A549 (cell line): ENCODE results near the gene PTPRD. TPM values are rescaled to one million over a fixed set of nuclear protein-coding genes. Genes with fewer than 3 reads are reported as not detected.

ENCODE experiments used
- ATAC-seq, 2 experiments: fragments of 200-7000 bp in 1 of 2; fragments of >200 bp in 1 of 2; cut with Nextera tagmentation in 1 of 2; cut with Tn5 transposase in 1 of 2; 3 replicates each; pipeline versions ENCODE4 v1.8.0 to v1.9.1; 2018 to 2020; ENCODE audit warnings: mild to moderate bottlenecking in 1 of 2, moderate library complexity in 1 of 2
- CTCF ChIA-PET: fragments of 300-600 bp; sonication (Branson Sonifier 250); formaldehyde crosslinking; extraction: SDS; loops from one replicate; lab custom pipeline; 2021; ENCODE audit warnings: antibody characterized with exemption, inconsistent platforms; lab: Yijun Ruan, JAX
- POLR2A ChIA-PET: fragments of 350-600 bp; formaldehyde crosslinking; extraction: SDS; loops from one replicate; lab custom pipeline; 2021; ENCODE audit warnings: antibody characterized with exemption, inconsistent platforms; lab: Yijun Ruan, JAX
- DNase-seq, 2 experiments: peaks; one replicate each; pipeline versions ENCODE4 v3.0.0 to v3.0.0-alpha.2; 2011 to 2016; ENCODE audit warnings: low read depth in 1 of 2, low spot score in 1 of 2
- FAIRE-seq: peaks from 2 replicates; lab custom pipeline; 2011; peaks lifted over from hg19 to GRCh38; lab: Jason Lieb, UNC
- H3K27ac ChIP-seq, 2 experiments: fragments of >200 bp; sonication (Bioruptor Twin); formaldehyde crosslinking; 3 replicates each; pipeline ENCODE4 v1.5.1; 2016 to 2017
- H3K4me1 ChIP-seq: fragments of >200 bp; sonication (Bioruptor Twin); formaldehyde crosslinking; 3 replicates; pipeline ENCODE4 v1.6.1; 2016
- H3K4me2 ChIP-seq: fragments of >200 bp; sonication (Bioruptor Twin); formaldehyde crosslinking; 3 replicates; pipeline ENCODE4 v1.6.1; 2016
- H3K4me3 ChIP-seq: fragments of >200 bp; sonication (Bioruptor Twin); formaldehyde crosslinking; 3 replicates; pipeline ENCODE4 v1.5.1; 2016
- H3K9me3 ChIP-seq: fragments of >200 bp; sonication (Bioruptor Twin); formaldehyde crosslinking; 3 replicates; pipeline ENCODE4 v1.6.1; 2016
- ATOH8 ChIP-seq: fragments of 250-450 bp; sonication (Bioruptor Pico); IDR thresholded peaks from 2 replicates; pipeline ENCODE4 v1.5.0; 2020; ENCODE audit warnings: low read depth, mild to moderate bottlenecking, moderate library complexity
- BCL3 ChIP-seq: fragments of >200 bp; sonication (Bioruptor Twin); formaldehyde crosslinking; IDR thresholded peaks from 3 replicates; pipeline ENCODE4 v1.6.1; 2016
- CEBPB ChIP-seq, 2 experiments: fragments of >200 bp in 1 of 2; sonication (Bioruptor Twin) in 1 of 2; formaldehyde crosslinking in 1 of 2; IDR thresholded peaks; 2 replicates each; pipeline ENCODE4 v1.6.1; 2012 to 2016
- CHD2 ChIP-seq: fragments of 150-350 bp; IDR thresholded peaks from 2 replicates; pipeline ENCODE4 v1.6.1; 2014; ENCODE audit warnings: low read length; ENCODE audit not compliant: partially characterized antibody
- FOSB ChIP-seq: fragments of 250-450 bp; sonication (Bioruptor Pico); IDR thresholded peaks from 2 replicates; pipeline ENCODE4 v1.5.0; 2020; ENCODE audit warnings: mild to moderate bottlenecking, moderate library complexity
- FOXS1 ChIP-seq: fragments of 250-450 bp; sonication (Bioruptor Pico); IDR thresholded peaks from 2 replicates; pipeline ENCODE4 v1.5.0; 2020; ENCODE audit warnings: mild to moderate bottlenecking, moderate library complexity
- HEYL ChIP-seq: fragments of 250-450 bp; sonication (Bioruptor Pico); IDR thresholded peaks from 2 replicates; pipeline ENCODE4 v1.8.0; 2021; ENCODE audit warnings: mild to moderate bottlenecking, moderate library complexity
- HOXA7 ChIP-seq: fragments of 250-450 bp; sonication (Bioruptor Pico); IDR thresholded peaks from 2 replicates; pipeline ENCODE4 v1.5.0; 2020; ENCODE audit warnings: mild to moderate bottlenecking, moderate library complexity
- HOXB13 ChIP-seq: fragments of 250-450 bp; sonication (Bioruptor Pico); IDR thresholded peaks from 2 replicates; pipeline ENCODE4 v1.5.0; 2020; ENCODE audit warnings: low read depth, mild to moderate bottlenecking, moderate library complexity
- JUNB ChIP-seq: fragments of >200 bp; sonication (Bioruptor Twin); formaldehyde crosslinking; IDR thresholded peaks from 2 replicates; pipeline ENCODE4 v1.6.1; 2016
- MAZ ChIP-seq: fragments of 150-350 bp; IDR thresholded peaks from 2 replicates; pipeline ENCODE4 v1.6.1; 2014; ENCODE audit warnings: antibody characterized with exemption, low read depth, low read length, borderline replicate concordance
- NFE2L2 ChIP-seq: fragments of 150-350 bp; conservative IDR thresholded peaks from 2 replicates; pipeline ENCODE4 v1.6.1; 2014; ENCODE audit warnings: low read length
- NR3C1 ChIP-seq: fragments of >200 bp; sonication (Bioruptor Twin); formaldehyde crosslinking; IDR thresholded peaks from 3 replicates; pipeline ENCODE4 v1.6.1; 2017
- POLR2A ChIP-seq: IDR thresholded peaks from 2 replicates; pipeline ENCODE4 v1.6.1; 2012; ENCODE audit warnings: mild to moderate bottlenecking, low read length
- SREBF2 ChIP-seq: fragments of 450-650 bp; IDR thresholded peaks from 2 replicates; pipeline ENCODE4 v1.6.1; 2014; ENCODE audit warnings: mild to moderate bottlenecking, moderate library complexity
- TFCP2L1 ChIP-seq: fragments of 250-450 bp; sonication (Bioruptor Pico); IDR thresholded peaks from 2 replicates; pipeline ENCODE4 v1.5.0; 2021; ENCODE audit warnings: mild to moderate bottlenecking
- USF2 ChIP-seq: fragments of 450-650 bp; IDR thresholded peaks from 2 replicates; pipeline ENCODE4 v1.6.1; 2014; ENCODE audit warnings: antibody characterized with exemption
- ZC3H11A ChIP-seq: fragments of 450-650 bp; IDR thresholded peaks from 2 replicates; pipeline ENCODE4 v1.6.1; 2014; ENCODE audit warnings: antibody characterized with exemption, mild to moderate bottlenecking
- ZFP36 ChIP-seq: fragments of 450-650 bp; IDR thresholded peaks from 2 replicates; pipeline ENCODE4 v1.6.1; 2014; ENCODE audit warnings: borderline replicate concordance; ENCODE audit not compliant: partially characterized antibody
- ZSCAN20 ChIP-seq: fragments of 250-450 bp; sonication (Bioruptor Pico); IDR thresholded peaks from 2 replicates; pipeline ENCODE4 v1.8.0; 2022; ENCODE audit warnings: mild to moderate bottlenecking, moderate library complexity
- WGBS: methylation state at CpG from one replicate; pipeline ENCODE4 v1.1.6; 2017; ENCODE audit errors: missing lambda C conversion rate; 5-methylcytosine and 5-hydroxymethylcytosine counted together
- polyA plus RNA-seq, 4 experiments: library from polyadenylated mRNA; depleted of rRNA in 3 of 4; stranded (reverse); fragments of >200 nt; fragmentation: RNase III in 1 of 4; extraction: RNeasy Plus Mini Kit Qiagen cat#74134 plus additional on column Dnase treatment in 1 of 4; gene quantifications; 2 replicates in 3 of 4; 3 replicates in 1 of 4; pipeline ENCODE4 v1.2.3, GENCODE V29; 2011 to 2017
- TF ChIP-seq, protein P1 (sequence below): fragments of >200 bp; sonication (Bioruptor Twin); formaldehyde crosslinking; IDR thresholded peaks from 2 replicates; pipeline ENCODE4 v1.6.1; 2016
- TF ChIP-seq, protein P2 (sequence below): IDR thresholded peaks from 2 replicates; pipeline ENCODE4 v1.6.1; 2012
- TF ChIP-seq, protein P3 (sequence below): fragments of 200-600 bp; sonication (generic); IDR thresholded peaks from 2 replicates; pipeline ENCODE4 v1.6.1; 2016; ENCODE audit warnings: antibody characterized with exemption, mild to moderate bottlenecking, moderate library complexity

PTPRD gene
- polyA plus RNA-seq, 2 of the 4 experiments (the other 2 are of a cell fraction), result 0.39 to 1.3 TPM

GRCh38 chr9:8351436-8351835 is 2261.4 kb downstream of the PTPRD start:
- Histone ChIP-seq H3K4me2 (no peak overlapping the region), H3K27ac (no peak overlapping the region), H3K4me3 (no peak overlapping the region), H3K9me3 (no peaks in the 10 kb centered on the region), H3K4me1 (no peaks in the 10 kb centered on the region)
- TF ChIP-seq HOXA7 (CRISPR knock-in tag) (no peak), ZSCAN20 (CRISPR knock-in tag) (no peak), JUNB (no peak), CHD2 (no peak), HOXB13 (CRISPR knock-in tag) (no peak)
- no peak for DNase-seq
- ATAC-seq, result no peak
- ChIA-PET CTCF (no interaction called here), POLR2A (no interaction called here)
- no peak for FAIRE-seq

- POLR2A ChIA-PET, result no interaction called here
- Histone ChIP-seq H3K9me3 (no peaks in the 10 kb centered on the region), H3K4me2 (no peak overlapping the region), H3K27ac (no peak overlapping the region), H3K4me1 (no peaks in the 10 kb centered on the region), H3K4me3 (no peak overlapping the region)
- no peak for FAIRE-seq
- ATAC-seq, result no peak
- DNase-seq, result no peak
- no peak for TF ChIP-seq BCL3
- TF ChIP-seq MAZ, result no peak
- TF ChIP-seq POLR2A, result no peak
- TF ChIP-seq HEYL (CRISPR knock-in tag), result no peak
- TF ChIP-seq FOSB (CRISPR knock-in tag), result no peak
- TF ChIP-seq TFCP2L1 (CRISPR knock-in tag), result no peak
- TF ChIP-seq JUNB, result no peak
- TF ChIP-seq ZSCAN20 (CRISPR knock-in tag), result no peak
- CTCF ChIA-PET, result no interaction called here
- WGBS, result 4% methylated on average over 4 of the region's 4 CpGs
Observed at GRCh38 chr9:8349901-8350300, 2262.9 kb downstream of the PTPRD start.

DNA sequence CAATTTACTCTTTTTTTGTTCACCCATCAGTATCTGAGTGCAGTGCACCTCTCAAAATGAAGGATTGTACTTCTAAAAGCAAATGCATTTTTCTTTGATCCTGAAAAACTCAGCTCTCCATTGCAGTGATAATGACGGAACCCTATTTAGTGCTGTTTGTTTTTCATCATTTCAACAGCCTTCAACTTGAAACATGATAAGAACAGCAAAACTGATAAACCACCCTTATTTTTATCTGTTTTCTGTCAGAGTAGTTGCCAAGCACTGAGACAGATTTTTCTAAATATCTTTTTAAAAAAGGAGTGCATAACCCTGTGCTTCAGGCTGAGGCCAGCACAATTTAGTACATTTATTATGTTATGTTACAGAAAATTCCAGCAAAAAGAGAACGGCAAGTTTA is 2263.4 kb downstream of the PTPRD start:
- TF ChIP-seq NFE2L2, result no peak
- TF ChIP-seq MAZ, result no peak
- TF ChIP-seq USF2, result no peak
- Histone ChIP-seq H3K4me1 (no peaks in the 10 kb centered on the region), H3K9me3 (no peaks in the 10 kb centered on the region), H3K4me2 (no peak overlapping the region), H3K4me3 (no peak overlapping the region), H3K27ac (no peak overlapping the region)
- WGBS, result 7% methylated on average over 2 of the region's 2 CpGs
- ATAC-seq (no peak), DNase-seq (no peak), FAIRE-seq (no peak)
- CTCF ChIA-PET, result interaction anchor here (0.6 kb wide), 1 partner anchor 899 kb away, joined by 4 read pairs; no protein-coding TSS in a partner anchor
- POLR2A ChIA-PET, result no interaction called here

GRCh38 chr9:8348756-8349155 is 2264.0 kb downstream of the PTPRD start:
- H3K27ac ChIP-seq, result no peak overlapping the region
- ATAC-seq, result no peak
- CTCF ChIA-PET, result no interaction called here
- no peak for TF ChIP-seq ZSCAN20 (CRISPR knock-in tag)
- TF ChIP-seq SREBF2, result no peak
- TF ChIP-seq TFCP2L1 (CRISPR knock-in tag), result no peak
- TF ChIP-seq, protein P1, sequence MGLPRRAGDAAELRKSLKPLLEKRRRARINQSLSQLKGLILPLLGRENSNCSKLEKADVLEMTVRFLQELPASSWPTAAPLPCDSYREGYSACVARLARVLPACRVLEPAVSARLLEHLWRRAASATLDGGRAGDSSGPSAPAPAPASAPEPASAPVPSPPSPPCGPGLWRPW, result no peak
- TF ChIP-seq ZC3H11A, result no peak
- TF ChIP-seq CEBPB (IDR thresholded peaks at IDR 0.05), result no peak
- TF ChIP-seq FOXS1 (CRISPR knock-in tag), result no peak
- TF ChIP-seq, protein P2, sequence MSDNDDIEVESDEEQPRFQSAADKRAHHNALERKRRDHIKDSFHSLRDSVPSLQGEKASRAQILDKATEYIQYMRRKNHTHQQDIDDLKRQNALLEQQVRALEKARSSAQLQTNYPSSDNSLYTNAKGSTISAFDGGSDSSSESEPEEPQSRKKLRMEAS, result no peak
- no peak for TF ChIP-seq ATOH8 (CRISPR knock-in tag)
- no peak for TF ChIP-seq NR3C1
- no peak for TF ChIP-seq ZFP36
- no peak for TF ChIP-seq FOSB (CRISPR knock-in tag)
- TF ChIP-seq, protein P3, sequence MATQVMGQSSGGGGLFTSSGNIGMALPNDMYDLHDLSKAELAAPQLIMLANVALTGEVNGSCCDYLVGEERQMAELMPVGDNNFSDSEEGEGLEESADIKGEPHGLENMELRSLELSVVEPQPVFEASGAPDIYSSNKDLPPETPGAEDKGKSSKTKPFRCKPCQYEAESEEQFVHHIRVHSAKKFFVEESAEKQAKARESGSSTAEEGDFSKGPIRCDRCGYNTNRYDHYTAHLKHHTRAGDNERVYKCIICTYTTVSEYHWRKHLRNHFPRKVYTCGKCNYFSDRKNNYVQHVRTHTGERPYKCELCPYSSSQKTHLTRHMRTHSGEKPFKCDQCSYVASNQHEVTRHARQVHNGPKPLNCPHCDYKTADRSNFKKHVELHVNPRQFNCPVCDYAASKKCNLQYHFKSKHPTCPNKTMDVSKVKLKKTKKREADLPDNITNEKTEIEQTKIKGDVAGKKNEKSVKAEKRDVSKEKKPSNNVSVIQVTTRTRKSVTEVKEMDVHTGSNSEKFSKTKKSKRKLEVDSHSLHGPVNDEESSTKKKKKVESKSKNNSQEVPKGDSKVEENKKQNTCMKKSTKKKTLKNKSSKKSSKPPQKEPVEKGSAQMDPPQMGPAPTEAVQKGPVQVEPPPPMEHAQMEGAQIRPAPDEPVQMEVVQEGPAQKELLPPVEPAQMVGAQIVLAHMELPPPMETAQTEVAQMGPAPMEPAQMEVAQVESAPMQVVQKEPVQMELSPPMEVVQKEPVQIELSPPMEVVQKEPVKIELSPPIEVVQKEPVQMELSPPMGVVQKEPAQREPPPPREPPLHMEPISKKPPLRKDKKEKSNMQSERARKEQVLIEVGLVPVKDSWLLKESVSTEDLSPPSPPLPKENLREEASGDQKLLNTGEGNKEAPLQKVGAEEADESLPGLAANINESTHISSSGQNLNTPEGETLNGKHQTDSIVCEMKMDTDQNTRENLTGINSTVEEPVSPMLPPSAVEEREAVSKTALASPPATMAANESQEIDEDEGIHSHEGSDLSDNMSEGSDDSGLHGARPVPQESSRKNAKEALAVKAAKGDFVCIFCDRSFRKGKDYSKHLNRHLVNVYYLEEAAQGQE, result no peak

More at GRCh38 chr9:8348756-8349155, 2264.0 kb downstream of the PTPRD start:
- POLR2A ChIA-PET, result no interaction called here
- Histone ChIP-seq H3K4me1 (no peaks in the 10 kb centered on the region), H3K4me3 (no peak overlapping the region), H3K4me2 (no peak overlapping the region), H3K9me3 (no peaks in the 10 kb centered on the region)
- WGBS, result 5% methylated on average over 4 of the region's 4 CpGs
- DNase-seq, result no peak
- no peak for FAIRE-seq
